GM10266 (cell line): ENCODE data around the gene MIF.

Experiments used
- DNase-seq: peaks from one replicate; pipeline ENCODE4 v3.0.0; 2012; ENCODE audit errors: extremely low spot score
- TF ChIP-seq, protein P1 (sequence below): IDR thresholded peaks from 2 replicates; pipeline ENCODE4 v1.5.1; 2012; ENCODE audit warnings: mild to moderate bottlenecking, low read depth; ENCODE audit not compliant: control insufficient read depth, insufficient read depth; ENCODE audit errors: missing control alignments

MIF gene

DNA sequence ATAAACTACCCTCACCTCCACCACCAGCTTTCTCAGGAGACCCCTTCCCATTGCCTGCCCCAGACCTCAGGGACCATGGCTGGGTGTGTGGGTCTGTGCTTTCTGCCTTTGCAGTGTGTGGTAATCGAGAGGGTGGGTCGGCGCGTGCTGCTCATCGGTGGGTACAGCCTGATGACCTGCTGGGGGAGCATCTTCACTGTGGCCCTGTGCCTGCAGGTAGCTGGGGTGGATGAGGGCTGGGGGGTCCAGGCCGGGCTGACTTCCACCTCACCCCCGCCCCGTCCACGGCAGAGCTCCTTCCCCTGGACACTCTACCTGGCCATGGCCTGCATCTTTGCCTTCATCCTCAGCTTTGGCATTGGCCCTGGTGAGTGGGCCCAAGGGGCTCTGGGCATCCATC is 10.5 kb upstream of the MIF start:
- TF ChIP-seq, protein P1, sequence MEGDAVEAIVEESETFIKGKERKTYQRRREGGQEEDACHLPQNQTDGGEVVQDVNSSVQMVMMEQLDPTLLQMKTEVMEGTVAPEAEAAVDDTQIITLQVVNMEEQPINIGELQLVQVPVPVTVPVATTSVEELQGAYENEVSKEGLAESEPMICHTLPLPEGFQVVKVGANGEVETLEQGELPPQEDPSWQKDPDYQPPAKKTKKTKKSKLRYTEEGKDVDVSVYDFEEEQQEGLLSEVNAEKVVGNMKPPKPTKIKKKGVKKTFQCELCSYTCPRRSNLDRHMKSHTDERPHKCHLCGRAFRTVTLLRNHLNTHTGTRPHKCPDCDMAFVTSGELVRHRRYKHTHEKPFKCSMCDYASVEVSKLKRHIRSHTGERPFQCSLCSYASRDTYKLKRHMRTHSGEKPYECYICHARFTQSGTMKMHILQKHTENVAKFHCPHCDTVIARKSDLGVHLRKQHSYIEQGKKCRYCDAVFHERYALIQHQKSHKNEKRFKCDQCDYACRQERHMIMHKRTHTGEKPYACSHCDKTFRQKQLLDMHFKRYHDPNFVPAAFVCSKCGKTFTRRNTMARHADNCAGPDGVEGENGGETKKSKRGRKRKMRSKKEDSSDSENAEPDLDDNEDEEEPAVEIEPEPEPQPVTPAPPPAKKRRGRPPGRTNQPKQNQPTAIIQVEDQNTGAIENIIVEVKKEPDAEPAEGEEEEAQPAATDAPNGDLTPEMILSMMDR: no peak
- no peak for DNase-seq

DNA sequence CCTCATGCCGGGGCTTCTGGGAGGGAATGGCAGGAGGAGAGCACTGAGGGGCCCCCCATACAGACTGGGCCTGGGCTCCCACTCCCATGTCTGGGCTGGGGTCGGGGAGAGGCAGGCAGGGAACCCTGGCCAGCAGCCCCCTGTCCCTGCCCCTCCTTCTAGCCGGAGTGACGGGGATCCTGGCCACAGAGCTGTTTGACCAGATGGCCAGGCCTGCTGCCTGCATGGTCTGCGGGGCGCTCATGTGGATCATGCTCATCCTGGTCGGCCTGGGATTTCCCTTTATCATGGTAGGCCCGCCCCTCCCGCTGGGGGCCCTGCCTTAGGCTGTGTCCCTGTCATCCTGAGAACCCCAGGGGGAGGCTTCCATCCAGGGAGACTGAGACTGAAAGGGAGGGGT is 10.0 kb upstream of the MIF start:
- no peak for DNase-seq
- TF ChIP-seq, protein P1: no peak

- DNase-seq: no peak
- TF ChIP-seq, protein P1: no peak
Observed at GRCh38 chr22:23888615-23889401, 5.4 kb upstream of the MIF start.

DNA sequence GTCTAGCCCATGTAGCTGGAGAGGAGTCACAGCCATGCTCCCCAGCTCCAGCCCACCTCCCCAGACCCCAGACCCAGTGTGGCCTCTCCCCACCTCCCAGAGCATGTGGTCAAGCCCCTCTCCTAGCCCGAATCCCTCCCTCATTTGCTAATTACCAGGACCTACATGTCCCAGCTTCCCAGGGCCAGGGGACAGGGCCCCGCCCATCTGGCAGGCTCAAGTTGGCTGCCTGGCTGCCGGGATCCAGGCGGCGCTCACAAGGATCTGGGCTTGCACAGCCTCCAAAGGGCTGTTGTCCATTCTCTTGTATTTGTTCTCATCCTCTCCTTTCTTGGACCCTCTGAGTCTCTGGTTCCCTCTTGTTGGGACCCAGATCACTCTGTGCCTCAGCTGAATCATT is 4.6 kb upstream of the MIF start:
- no peak for DNase-seq
- TF ChIP-seq, protein P1: no peak

GRCh38 chr22:23891726-23892125 is 2.5 kb upstream of the MIF start:
- TF ChIP-seq, protein P1: no peak
- DNase-seq: no peak

- DNase-seq: no peak
- TF ChIP-seq, protein P1: no peak
Observed at GRCh38 chr22:23892130-23892529, 2.1 kb upstream of the MIF start.

DNA sequence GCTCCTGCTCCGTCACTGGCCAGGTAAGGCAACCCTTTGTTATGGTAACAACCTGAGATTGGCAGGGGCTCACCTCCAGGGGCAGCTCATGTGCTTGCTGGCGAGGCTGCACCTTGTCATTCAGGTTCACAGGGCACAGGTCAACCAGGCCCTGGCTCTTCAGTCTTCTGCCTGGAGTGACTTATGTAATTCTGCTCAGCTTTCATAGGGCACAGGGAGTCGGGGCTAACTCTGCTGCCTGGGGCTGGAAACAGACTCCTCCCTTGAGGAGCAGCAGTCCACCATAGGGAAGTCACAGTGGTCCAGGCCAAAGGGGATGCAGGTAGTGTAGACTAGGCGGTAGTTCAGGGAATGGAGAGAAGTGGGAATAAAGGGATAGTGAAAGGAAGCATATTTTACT is 1.5 kb upstream of the MIF start:
- no peak for DNase-seq
- TF ChIP-seq, protein P1: no peak
